GM23338 (cell line): ENCODE data around the gene CDC42BPG. TPM values are rescaled to one million over a fixed set of nuclear protein-coding genes. Genes with fewer than 3 reads are reported as not detected.

Experiments used
- ATAC-seq: fragments of 200-7000 bp; cut with Tn5 transposase; 3 replicates; pipeline ENCODE4 v1.9.1; 2020
- DNase-seq: peaks from one replicate; pipeline ENCODE4 v3.0.0-alpha.2; 2015; ENCODE audit warnings: low spot score
- H2AFZ ChIP-seq: fragments of 200-600 bp; sonication (generic); 2 replicates; pipeline ENCODE4 v1.8.0; 2016; ENCODE audit warnings: antibody characterized with exemption, mild to moderate bottlenecking, moderate library complexity
- H3F3A ChIP-seq: fragments of 200-600 bp; sonication (generic); replicated peaks from 2 replicates; pipeline ENCODE4 v1.8.0; 2017; ENCODE audit warnings: antibody characterized with exemption, mixed run types, low read depth
- H3K27ac ChIP-seq: fragments of 200-600 bp; sonication (generic); 2 replicates; pipeline ENCODE4 v1.6.1; 2016; ENCODE audit warnings: low read depth
- H3K27me3 ChIP-seq: fragments of 200-600 bp; sonication (generic); 2 replicates; pipeline ENCODE4 v1.8.0; 2016; ENCODE audit warnings: mild to moderate bottlenecking, mixed run types, moderate library complexity; ENCODE audit not compliant: insufficient read depth
- H3K36me3 ChIP-seq: fragments of 200-600 bp; sonication (generic); 2 replicates; pipeline ENCODE4 v1.8.0; 2016; ENCODE audit warnings: mild to moderate bottlenecking; ENCODE audit not compliant: insufficient read depth
- H3K4me1 ChIP-seq: fragments of 200-600 bp; sonication (generic); 2 replicates; pipeline ENCODE4 v1.8.0; 2016; ENCODE audit warnings: mild to moderate bottlenecking, moderate library complexity; ENCODE audit not compliant: insufficient read depth
- H3K4me2 ChIP-seq: fragments of 200-600 bp; sonication (generic); 2 replicates; pipeline ENCODE4 v1.7.1; 2017; ENCODE audit warnings: mixed run types
- H3K4me3 ChIP-seq: fragments of 200-600 bp; sonication (generic); 2 replicates; pipeline ENCODE4 v1.6.1; 2016; ENCODE audit warnings: mixed run types
- H3K79me2 ChIP-seq: fragments of 200-600 bp; sonication (generic); replicated peaks from 2 replicates; pipeline ENCODE4 v1.8.0; 2017; ENCODE audit warnings: mild to moderate bottlenecking; ENCODE audit not compliant: insufficient read depth
- H3K9me2 ChIP-seq: fragments of 200-600 bp; sonication (generic); 2 replicates; pipeline ENCODE4 v1.8.0; 2017; ENCODE audit not compliant: insufficient read depth
- H4K20me1 ChIP-seq: fragments of 200-600 bp; sonication (generic); replicated peaks from 2 replicates; pipeline ENCODE4 v1.8.0; 2017; ENCODE audit warnings: mild to moderate bottlenecking; ENCODE audit not compliant: insufficient read depth
- H3K27ac Mint-ChIP-seq: 2 replicates; pipeline ENCODE4 v1.8.0; 2020; ENCODE audit warnings: inconsistent platforms, mild to moderate bottlenecking, moderate library complexity, mixed read lengths
- H3K27me3 Mint-ChIP-seq: 3 replicates; pipeline ENCODE4 v1.8.0; 2022; ENCODE audit warnings: low read depth, mild to moderate bottlenecking, moderate library complexity, mixed read lengths, inconsistent platforms; ENCODE audit not compliant: insufficient read depth, poor library complexity
- H3K36me3 Mint-ChIP-seq: 3 replicates; pipeline ENCODE4 v1.8.0; 2021; ENCODE audit warnings: low read depth, mild to moderate bottlenecking, inconsistent platforms, moderate library complexity, mixed read lengths
- H3K4me1 Mint-ChIP-seq: 3 replicates; pipeline ENCODE4 v1.8.0; 2020; ENCODE audit warnings: mild to moderate bottlenecking, inconsistent platforms, mixed read lengths
- H3K4me3 Mint-ChIP-seq: 3 replicates; pipeline ENCODE4 v1.8.0; 2021; ENCODE audit warnings: moderate library complexity, mild to moderate bottlenecking, inconsistent platforms, mixed read lengths
- H3K9me3 Mint-ChIP-seq: 3 replicates; pipeline ENCODE4 v1.8.0; 2020; ENCODE audit warnings: moderate library complexity, mild to moderate bottlenecking, inconsistent platforms, mixed read lengths
- CREB1 ChIP-seq: fragments of 250-450 bp; sonication (Bioruptor Pico); IDR thresholded peaks from 2 replicates; pipeline ENCODE4 v1.5.0; 2020; ENCODE audit warnings: low read depth, mild to moderate bottlenecking, moderate library complexity
- EZH2 ChIP-seq: fragments of 200-600 bp; sonication (generic); IDR thresholded peaks from one replicate; pipeline ENCODE4 v1.8.0; 2017; ENCODE audit warnings: antibody characterized with exemption, mild to moderate bottlenecking, low read depth; ENCODE audit not compliant: unreplicated experiment
- EZH2phosphoT487 ChIP-seq: fragments of 200-600 bp; sonication (generic); IDR thresholded peaks from one replicate; pipeline ENCODE4 v1.8.1; 2018; ENCODE audit warnings: antibody characterized with exemption; ENCODE audit not compliant: unreplicated experiment
- JUNB ChIP-seq: IDR thresholded peaks from one replicate; pipeline ENCODE4 v1.6.1; 2016; ENCODE audit warnings: antibody characterized with exemption; ENCODE audit not compliant: unreplicated experiment
- NANOG ChIP-seq: IDR thresholded peaks from 2 replicates; pipeline ENCODE4 v1.6.1; 2016; ENCODE audit warnings: antibody characterized with exemption, borderline replicate concordance
- POLR2AphosphoS5 ChIP-seq: IDR thresholded peaks from 2 replicates; pipeline ENCODE4 v1.6.1; 2016; ENCODE audit warnings: antibody characterized with exemption, low read depth
- ZNF331 ChIP-seq: fragments of 250-450 bp; sonication (Bioruptor Pico); IDR thresholded peaks from 2 replicates; pipeline ENCODE4 v1.5.0; 2020; ENCODE audit warnings: low read depth, mild to moderate bottlenecking, moderate library complexity
- polyA plus RNA-seq: library from polyadenylated mRNA; unstranded; fragments of >200 nt; fragmentation: Nextera tagmentation; extraction: Ambion mirVana; gene quantifications from 2 replicates; pipeline ENCODE4 v1.2.1, GENCODE V29; 2016
- total RNA-seq: library from RNA; depleted of rRNA; stranded (reverse); fragments of >200 nt; shearing (Covaris generic); gene quantifications from 2 replicates; pipeline ENCODE4 v1.2.3, GENCODE V29; 2014
- TF ChIP-seq, protein P1 (sequence below): IDR thresholded peaks from one replicate; pipeline ENCODE4 v1.6.1; 2018; ENCODE audit warnings: antibody characterized with exemption; ENCODE audit not compliant: unreplicated experiment
- TF ChIP-seq, protein P2 (sequence below): fragments of 250-450 bp; sonication (Bioruptor Pico); IDR thresholded peaks from 2 replicates; pipeline ENCODE4 v1.5.0; 2020; ENCODE audit warnings: mild to moderate bottlenecking, moderate library complexity

The CDC42BPG gene
- total and polyA plus RNA-seq, 2 experiments from 2014 or later = 2.3 to 11.6 TPM

DNA sequence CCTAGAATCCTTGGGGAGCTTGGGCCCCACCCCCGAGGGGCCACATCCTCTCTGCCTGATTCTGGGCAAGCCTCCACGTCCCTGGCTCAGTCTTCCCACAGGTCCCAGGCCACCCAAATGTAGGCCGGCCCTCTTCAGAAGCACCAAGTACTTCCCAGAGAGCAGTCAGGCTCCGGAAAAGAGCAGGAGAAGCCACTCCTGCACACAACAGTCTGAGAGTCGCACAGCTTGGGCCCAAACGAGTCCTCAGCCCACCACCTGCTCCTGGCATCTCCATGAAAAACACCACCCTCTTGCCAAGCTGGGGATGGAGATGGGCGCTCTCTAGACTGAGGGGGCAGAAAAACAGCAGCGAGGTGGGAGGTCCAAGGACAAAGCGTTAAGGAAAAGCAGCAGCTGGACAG is 18.5 kb upstream of the CDC42BPG start:
- Mint-ChIP-seq H3K9me3 (no peaks in the 10 kb centered on the region), H3K4me3 (no peak overlapping the region), H3K27me3 (peaks cover 4% of the 10 kb centered on the region), H3K27ac (peak overlapping the region; percentile 86), H3K36me3 (no peaks in the 10 kb centered on the region; the same call in 1 of the 3 replicates), H3K4me1 (peaks cover 18% of the 10 kb centered on the region)
- peaks cover 23% of the 10 kb centered on the region for H3K4me1 ChIP-seq
- 0 out of 2 replicates have a peak, but pooled peaks cover 4% of the 10 kb centered on the region for H3F3A ChIP-seq
- H3K79me2 ChIP-seq = peaks cover 20% of the 10 kb centered on the region
- no peaks in the 10 kb centered on the region for H4K20me1 ChIP-seq
- H2AFZ ChIP-seq = no peak overlapping the region
- H3K4me2 ChIP-seq = peak overlapping the region; percentile 38; the same call in 1 of the 2 replicates
- no peaks in the 10 kb centered on the region for H3K36me3 ChIP-seq
- H3K27me3 ChIP-seq = no peaks in the 10 kb centered on the region
- DNase-seq (no peak), ATAC-seq (peak; percentile 9)
- peak overlapping the region; percentile 69; the same call in 1 of the 2 replicates for H3K27ac ChIP-seq
- no peaks in the 10 kb centered on the region for H3K9me2 ChIP-seq
- no peak overlapping the region for H3K4me3 ChIP-seq
- no peak for TF ChIP-seq POLR2AphosphoS5
- TF ChIP-seq EZH2 = no peak
- no peak for TF ChIP-seq JUNB
- no peak for TF ChIP-seq EZH2phosphoT487
- TF ChIP-seq NANOG = no peak
- TF ChIP-seq, protein P1, sequence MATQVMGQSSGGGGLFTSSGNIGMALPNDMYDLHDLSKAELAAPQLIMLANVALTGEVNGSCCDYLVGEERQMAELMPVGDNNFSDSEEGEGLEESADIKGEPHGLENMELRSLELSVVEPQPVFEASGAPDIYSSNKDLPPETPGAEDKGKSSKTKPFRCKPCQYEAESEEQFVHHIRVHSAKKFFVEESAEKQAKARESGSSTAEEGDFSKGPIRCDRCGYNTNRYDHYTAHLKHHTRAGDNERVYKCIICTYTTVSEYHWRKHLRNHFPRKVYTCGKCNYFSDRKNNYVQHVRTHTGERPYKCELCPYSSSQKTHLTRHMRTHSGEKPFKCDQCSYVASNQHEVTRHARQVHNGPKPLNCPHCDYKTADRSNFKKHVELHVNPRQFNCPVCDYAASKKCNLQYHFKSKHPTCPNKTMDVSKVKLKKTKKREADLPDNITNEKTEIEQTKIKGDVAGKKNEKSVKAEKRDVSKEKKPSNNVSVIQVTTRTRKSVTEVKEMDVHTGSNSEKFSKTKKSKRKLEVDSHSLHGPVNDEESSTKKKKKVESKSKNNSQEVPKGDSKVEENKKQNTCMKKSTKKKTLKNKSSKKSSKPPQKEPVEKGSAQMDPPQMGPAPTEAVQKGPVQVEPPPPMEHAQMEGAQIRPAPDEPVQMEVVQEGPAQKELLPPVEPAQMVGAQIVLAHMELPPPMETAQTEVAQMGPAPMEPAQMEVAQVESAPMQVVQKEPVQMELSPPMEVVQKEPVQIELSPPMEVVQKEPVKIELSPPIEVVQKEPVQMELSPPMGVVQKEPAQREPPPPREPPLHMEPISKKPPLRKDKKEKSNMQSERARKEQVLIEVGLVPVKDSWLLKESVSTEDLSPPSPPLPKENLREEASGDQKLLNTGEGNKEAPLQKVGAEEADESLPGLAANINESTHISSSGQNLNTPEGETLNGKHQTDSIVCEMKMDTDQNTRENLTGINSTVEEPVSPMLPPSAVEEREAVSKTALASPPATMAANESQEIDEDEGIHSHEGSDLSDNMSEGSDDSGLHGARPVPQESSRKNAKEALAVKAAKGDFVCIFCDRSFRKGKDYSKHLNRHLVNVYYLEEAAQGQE = no peak
- TF ChIP-seq ZNF331 = no peak
- TF ChIP-seq CREB1 (CRISPR knock-in tag) = no peak
- TF ChIP-seq, protein P2, sequence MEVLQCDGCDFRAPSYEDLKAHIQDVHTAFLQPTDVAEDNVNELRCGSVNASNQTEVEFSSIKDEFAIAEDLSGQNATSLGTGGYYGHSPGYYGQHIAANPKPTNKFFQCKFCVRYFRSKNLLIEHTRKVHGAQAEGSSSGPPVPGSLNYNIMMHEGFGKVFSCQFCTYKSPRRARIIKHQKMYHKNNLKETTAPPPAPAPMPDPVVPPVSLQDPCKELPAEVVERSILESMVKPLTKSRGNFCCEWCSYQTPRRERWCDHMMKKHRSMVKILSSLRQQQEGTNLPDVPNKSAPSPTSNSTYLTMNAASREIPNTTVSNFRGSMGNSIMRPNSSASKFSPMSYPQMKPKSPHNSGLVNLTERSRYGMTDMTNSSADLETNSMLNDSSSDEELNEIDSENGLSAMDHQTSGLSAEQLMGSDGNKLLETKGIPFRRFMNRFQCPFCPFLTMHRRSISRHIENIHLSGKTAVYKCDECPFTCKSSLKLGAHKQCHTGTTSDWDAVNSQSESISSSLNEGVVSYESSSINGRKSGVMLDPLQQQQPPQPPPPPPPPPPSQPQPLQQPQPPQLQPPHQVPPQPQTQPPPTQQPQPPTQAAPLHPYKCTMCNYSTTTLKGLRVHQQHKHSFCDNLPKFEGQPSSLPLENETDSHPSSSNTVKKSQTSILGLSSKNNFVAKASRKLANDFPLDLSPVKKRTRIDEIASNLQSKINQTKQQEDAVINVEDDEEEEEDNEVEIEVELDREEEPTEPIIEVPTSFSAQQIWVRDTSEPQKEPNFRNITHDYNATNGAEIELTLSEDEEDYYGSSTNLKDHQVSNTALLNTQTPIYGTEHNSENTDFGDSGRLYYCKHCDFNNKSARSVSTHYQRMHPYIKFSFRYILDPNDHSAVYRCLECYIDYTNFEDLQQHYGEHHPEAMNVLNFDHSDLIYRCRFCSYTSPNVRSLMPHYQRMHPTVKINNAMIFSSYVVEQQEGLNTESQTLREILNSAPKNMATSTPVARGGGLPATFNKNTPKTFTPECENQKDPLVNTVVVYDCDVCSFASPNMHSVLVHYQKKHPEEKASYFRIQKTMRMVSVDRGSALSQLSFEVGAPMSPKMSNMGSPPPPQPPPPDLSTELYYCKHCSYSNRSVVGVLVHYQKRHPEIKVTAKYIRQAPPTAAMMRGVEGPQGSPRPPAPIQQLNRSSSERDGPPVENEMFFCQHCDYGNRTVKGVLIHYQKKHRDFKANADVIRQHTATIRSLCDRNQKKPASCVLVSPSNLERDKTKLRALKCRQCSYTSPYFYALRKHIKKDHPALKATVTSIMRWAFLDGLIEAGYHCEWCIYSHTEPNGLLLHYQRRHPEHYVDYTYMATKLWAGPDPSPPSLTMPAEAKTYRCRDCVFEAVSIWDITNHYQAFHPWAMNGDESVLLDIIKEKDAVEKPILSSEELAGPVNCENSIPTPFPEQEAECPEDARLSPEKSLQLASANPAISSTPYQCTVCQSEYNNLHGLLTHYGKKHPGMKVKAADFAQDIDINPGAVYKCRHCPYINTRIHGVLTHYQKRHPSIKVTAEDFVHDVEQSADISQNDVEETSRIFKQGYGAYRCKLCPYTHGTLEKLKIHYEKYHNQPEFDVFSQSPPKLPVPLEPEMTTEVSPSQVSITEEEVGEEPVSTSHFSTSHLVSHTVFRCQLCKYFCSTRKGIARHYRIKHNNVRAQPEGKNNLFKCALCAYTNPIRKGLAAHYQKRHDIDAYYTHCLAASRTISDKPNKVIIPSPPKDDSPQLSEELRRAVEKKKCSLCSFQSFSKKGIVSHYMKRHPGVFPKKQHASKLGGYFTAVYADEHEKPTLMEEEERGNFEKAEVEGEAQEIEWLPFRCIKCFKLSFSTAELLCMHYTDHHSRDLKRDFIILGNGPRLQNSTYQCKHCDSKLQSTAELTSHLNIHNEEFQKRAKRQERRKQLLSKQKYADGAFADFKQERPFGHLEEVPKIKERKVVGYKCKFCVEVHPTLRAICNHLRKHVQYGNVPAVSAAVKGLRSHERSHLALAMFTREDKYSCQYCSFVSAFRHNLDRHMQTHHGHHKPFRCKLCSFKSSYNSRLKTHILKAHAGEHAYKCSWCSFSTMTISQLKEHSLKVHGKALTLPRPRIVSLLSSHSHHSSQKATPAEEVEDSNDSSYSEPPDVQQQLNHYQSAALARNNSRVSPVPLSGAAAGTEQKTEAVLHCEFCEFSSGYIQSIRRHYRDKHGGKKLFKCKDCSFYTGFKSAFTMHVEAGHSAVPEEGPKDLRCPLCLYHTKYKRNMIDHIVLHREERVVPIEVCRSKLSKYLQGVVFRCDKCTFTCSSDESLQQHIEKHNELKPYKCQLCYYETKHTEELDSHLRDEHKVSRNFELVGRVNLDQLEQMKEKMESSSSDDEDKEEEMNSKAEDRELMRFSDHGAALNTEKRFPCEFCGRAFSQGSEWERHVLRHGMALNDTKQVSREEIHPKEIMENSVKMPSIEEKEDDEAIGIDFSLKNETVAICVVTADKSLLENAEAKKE (CRISPR knock-in tag) = no peak
